Upper lobe of right lung (tissue), 1 donor: Measurements from ENCODE around the gene AHDC1. TPM values are rescaled to one million over a fixed set of nuclear protein-coding genes. Genes with fewer than 3 reads are reported as not detected.

Source experiments
- ATAC-seq: fragments of 200-7000 bp; cut with Tn5 transposase; one replicate; pipeline ENCODE4 v1.9.1; 2020; ENCODE audit warnings: mild to moderate bottlenecking, moderate library complexity
- DNase-seq: peaks from one replicate; pipeline ENCODE4 v3.0.0-alpha.2; 2020
- H3K27ac ChIP-seq: fragments of 200-600 bp; one replicate; pipeline ENCODE4 v1.8.0; 2022
- H3K27me3 ChIP-seq: fragments of 200-600 bp; one replicate; pipeline ENCODE4 v1.8.0; 2022; ENCODE audit warnings: mild to moderate bottlenecking
- H3K36me3 ChIP-seq: fragments of 200-600 bp; one replicate; pipeline ENCODE4 v1.8.0; 2022
- H3K4me1 ChIP-seq: fragments of 200-600 bp; one replicate; pipeline ENCODE4 v1.8.0; 2022
- H3K4me3 ChIP-seq: fragments of 200-600 bp; one replicate; pipeline ENCODE4 v1.8.0; 2022; ENCODE audit warnings: mild to moderate bottlenecking
- H3K9me3 ChIP-seq: fragments of 200-600 bp; one replicate; pipeline ENCODE4 v1.8.0; 2022
- intact Hi-C: fragments of 100-400 bp; cut with DNase I; formaldehyde crosslinking; loops from one replicate; pipeline ENCODE4 v1.11.0; 2022
- total RNA-seq: library from RNA; stranded (reverse); fragmentation: NEBNext Ultra II Directional; extraction: Animal tissue kit (Norgen Biotek cat#: 25700); gene quantifications from one replicate; pipeline ENCODE4 v1.2.1, GENCODE V29; 2021
- TF ChIP-seq, protein P1 (sequence below): fragments of 200-600 bp; IDR thresholded peaks from one replicate; pipeline ENCODE4 v1.8.0; 2022; ENCODE audit warnings: antibody characterized with exemption
- donor health status: DM: no; HTN: yes; CAD: no; lungs with severe emphysema.

The AHDC1 gene
- total RNA-seq, 1 donor from 2014 or later: 34.2 TPM

DNA sequence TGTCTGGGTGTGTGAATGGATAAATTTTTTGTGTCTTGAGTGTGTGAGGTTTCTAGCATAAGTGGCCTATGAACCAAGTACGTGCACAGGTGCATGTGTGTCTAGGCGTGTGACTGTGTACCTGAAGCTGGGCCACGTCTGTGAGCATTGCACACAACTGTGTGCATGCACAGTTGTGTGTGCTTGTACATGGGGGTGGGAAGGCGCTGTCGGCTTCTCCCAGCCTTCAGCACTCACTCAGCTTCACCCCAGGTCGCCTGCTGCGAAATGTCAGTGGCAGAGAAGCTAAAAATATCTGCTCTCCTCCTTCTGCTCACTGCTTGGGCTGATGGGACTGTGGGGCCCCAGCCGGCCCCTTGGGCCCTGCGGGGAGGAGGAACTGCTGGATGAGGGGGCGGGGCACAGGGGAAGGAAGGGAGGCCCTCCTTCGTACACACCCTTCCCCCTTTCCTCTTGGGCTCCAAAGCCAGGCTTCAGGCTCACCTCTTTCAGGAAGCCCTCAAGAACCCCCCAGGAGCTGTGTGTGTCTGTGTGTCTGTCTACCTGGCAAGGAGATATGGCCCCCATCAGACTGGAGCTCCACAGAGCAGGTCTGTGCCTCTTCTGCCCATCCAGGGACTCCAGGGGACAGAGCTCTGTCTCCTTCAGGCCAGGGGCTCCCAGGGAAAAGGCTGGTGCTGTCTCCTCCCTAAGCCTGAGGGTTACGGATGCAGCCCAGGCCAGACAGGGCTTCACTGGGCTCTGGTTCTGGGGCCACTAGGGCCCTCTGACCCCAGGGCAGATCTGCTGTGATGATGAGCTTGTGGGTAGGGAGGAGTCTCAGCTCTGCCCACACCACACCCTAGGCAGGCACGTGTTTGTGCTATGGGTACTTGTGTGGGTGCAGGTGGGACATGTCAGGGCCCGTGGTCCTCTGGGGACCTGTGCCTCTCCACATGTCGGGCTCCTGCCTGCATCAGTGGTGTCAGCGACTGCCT lies 78.4 kb downstream of the AHDC1 start:
- no peaks in the 10 kb centered on the region for H3K36me3 ChIP-seq
- TF ChIP-seq, protein P1, sequence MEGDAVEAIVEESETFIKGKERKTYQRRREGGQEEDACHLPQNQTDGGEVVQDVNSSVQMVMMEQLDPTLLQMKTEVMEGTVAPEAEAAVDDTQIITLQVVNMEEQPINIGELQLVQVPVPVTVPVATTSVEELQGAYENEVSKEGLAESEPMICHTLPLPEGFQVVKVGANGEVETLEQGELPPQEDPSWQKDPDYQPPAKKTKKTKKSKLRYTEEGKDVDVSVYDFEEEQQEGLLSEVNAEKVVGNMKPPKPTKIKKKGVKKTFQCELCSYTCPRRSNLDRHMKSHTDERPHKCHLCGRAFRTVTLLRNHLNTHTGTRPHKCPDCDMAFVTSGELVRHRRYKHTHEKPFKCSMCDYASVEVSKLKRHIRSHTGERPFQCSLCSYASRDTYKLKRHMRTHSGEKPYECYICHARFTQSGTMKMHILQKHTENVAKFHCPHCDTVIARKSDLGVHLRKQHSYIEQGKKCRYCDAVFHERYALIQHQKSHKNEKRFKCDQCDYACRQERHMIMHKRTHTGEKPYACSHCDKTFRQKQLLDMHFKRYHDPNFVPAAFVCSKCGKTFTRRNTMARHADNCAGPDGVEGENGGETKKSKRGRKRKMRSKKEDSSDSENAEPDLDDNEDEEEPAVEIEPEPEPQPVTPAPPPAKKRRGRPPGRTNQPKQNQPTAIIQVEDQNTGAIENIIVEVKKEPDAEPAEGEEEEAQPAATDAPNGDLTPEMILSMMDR: no peak
- peaks cover 79% of the 10 kb centered on the region for H3K4me1 ChIP-seq
- no peaks in the 10 kb centered on the region for H3K27me3 ChIP-seq
- H3K27ac ChIP-seq: peak overlapping the region; percentile 82
- DNase-seq (peak; percentile 86), ATAC-seq (peak; percentile 72)
- intact Hi-C loops: no loop called here
- peak overlapping the region; percentile 56 for H3K4me3 ChIP-seq
- H3K9me3 ChIP-seq: no peaks in the 10 kb centered on the region

DNA sequence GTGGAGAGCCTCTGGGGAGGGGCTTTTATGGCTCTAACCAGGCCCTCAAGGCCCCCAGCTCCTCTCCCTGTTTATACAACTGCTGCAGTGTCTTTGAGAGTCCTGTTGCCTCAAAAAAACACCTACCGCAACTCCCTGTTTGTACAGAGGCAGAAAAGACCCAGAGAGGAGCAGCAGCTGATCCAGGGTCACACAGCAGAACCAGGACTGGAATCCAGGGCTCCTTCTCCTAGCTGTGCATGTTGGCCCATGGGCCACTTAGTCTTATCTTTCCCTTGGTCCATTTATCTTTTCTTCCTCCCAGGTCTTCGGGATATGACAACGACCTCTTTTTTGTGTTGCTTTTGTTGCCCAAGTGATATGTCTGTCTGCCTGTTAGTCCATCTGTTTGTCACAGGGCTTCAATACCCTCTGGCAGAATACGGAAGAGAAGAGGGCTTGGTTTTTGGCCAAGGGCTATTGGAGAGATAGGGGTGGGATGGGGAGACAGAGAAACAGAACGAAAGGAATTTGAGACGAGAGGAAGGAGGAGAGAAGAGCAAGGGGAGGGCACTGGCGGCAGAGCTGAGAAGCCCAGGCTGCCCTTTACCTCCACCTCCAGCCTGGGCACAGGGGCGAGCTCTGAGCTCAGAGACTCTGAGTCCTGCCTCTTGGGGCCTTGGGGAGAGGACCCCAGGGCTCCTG lies 80.5 kb downstream of the AHDC1 start:
- Histone ChIP-seq H3K4me1 (peaks cover 79% of the 10 kb centered on the region), H3K4me3 (no peak overlapping the region), H3K9me3 (no peaks in the 10 kb centered on the region), H3K36me3 (no peaks in the 10 kb centered on the region), H3K27ac (peak overlapping the region; percentile 75), H3K27me3 (no peaks in the 10 kb centered on the region)
- TF ChIP-seq, protein P1: no peak
- intact Hi-C loops: no loop called here
- ATAC-seq (no peak), DNase-seq (no peak)

DNA sequence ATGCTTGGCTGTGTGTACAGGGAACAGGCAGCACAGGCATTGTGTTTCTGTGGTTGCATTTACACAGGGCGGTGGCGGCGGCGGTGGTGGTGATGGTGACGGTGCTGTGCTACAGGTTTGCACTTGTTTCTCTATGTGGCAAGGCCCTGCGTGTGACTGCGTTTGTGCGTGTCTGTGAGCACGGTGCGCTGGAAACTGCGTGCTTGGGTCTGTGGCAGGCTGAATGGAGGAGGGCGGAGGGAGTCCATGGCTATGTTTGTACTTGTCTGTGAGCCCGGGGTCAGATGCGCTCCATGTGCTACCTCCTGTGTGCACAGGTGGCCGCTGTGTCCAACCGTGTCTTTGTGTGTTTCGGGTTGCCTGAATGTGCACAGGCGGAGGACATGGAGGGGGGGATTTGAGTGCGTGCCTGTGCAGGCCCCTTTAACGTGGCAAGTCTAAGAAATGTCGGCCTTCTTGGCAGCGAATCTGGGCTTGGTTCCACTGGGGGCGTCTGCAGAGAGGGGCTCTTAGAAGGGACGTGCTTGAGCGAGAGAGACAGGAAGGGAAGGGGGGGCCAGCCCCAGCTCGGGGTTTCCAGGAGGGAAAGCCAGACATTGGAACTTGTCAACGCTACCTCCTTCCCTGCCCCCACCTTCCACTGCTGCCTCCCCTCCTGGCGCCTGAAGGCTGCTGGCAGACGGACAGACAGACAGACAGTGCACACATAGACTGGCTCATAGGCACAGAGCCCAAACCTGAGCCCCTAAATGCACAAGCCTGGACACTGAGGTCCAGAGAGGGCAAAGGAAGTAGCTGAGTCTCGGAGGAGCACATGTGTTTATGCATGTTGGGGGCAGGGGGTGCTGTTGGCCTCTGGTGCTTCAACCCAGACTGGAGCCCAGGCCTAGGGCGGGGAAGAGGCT lies 81.3 kb downstream of the AHDC1 start:
- intact Hi-C loops: no loop called here
- TF ChIP-seq, protein P1: peak; percentile 31
- H3K27me3 ChIP-seq: no peaks in the 10 kb centered on the region
- no peaks in the 10 kb centered on the region for H3K9me3 ChIP-seq
- peaks cover 75% of the 10 kb centered on the region for H3K4me1 ChIP-seq
- peak overlapping the region; percentile 21 for H3K4me3 ChIP-seq
- H3K27ac ChIP-seq: peak overlapping the region; percentile 75
- DNase-seq (no peak), ATAC-seq (no peak)
- H3K36me3 ChIP-seq: no peaks in the 10 kb centered on the region

DNA sequence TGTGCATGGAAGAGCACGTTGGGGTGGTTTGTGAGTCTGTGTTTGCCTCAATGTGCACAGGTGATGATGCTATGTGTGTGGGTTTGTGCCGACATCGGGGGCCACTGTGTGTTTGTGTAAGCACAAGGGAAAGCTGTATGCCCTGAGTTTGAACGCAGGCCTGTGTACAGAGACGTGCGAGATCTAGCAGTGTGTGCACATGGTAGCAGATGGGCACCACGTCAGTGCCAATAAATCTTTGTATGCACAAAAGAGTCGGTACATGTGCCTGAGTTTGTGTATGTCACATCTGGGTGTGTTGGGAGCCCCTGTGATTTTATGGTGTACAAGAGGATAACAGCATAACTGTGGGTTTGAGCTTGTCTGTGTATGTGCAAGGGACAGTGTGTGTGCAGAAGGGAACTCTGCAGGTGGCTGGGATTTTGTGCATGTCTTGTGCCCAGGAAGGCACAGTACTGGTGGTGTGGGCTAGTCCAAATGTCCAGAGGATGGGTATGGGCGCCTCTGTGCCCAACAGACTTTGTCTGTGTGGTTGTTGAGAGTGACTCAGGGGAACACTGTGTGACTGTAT lies 82.0 kb downstream of the AHDC1 start:
- TF ChIP-seq, protein P1: no peak
- Histone ChIP-seq H3K36me3 (no peaks in the 10 kb centered on the region), H3K27me3 (no peaks in the 10 kb centered on the region), H3K4me3 (no peak overlapping the region), H3K4me1 (peaks cover 69% of the 10 kb centered on the region), H3K27ac (peak overlapping the region; percentile 78), H3K9me3 (no peaks in the 10 kb centered on the region)
- no peak for DNase-seq
- ATAC-seq: no peak
- intact Hi-C loops: no loop called here

DNA sequence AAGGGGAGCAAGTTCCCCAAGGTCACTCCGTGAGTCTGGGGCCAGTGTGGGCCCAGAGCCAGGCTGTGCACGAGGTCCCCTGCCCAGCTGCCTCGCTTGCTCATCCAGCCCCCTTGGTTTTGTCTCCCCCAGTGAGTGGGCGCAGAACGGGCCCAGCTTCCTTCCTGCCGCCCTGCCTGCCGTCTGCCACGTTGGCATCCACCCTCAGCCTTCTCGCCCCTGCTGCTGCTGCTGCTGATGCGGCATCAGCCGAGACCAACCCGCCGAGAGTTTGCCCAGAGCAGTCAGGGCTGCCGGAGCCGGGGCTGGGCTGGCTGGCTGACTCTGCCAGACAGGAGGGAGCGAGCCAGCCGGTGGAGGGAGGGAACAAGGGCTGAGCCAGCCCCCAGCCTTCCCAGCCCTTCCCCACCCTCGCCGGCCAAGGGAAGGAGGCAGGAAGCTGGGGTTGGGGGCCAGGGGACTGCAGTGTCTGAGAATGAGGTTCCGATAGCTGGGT lies 82.6 kb downstream of the AHDC1 start:
- H3K36me3 ChIP-seq: no peaks in the 10 kb centered on the region
- no peaks in the 10 kb centered on the region for H3K27me3 ChIP-seq
- ATAC-seq: no peak
- no peak for DNase-seq
- H3K9me3 ChIP-seq: no peaks in the 10 kb centered on the region
- no peak overlapping the region for H3K4me3 ChIP-seq
- TF ChIP-seq, protein P1: no peak
- intact Hi-C loops: no loop called here
- H3K4me1 ChIP-seq: peaks cover 65% of the 10 kb centered on the region
- H3K27ac ChIP-seq: peak overlapping the region; percentile 78
